Liver (tissue), 9 donors: ENCODE results near the gene NFKB1. TPM values are rescaled to one million over a fixed set of nuclear protein-coding genes. Genes with fewer than 3 reads are reported as not detected.

Source experiments
- DNase-seq: peaks from one replicate; pipeline ENCODE4 v3.0.0-alpha.2; 2017; ENCODE audit warnings: low spot score
- H3K27ac ChIP-seq, 2 donors: one replicate each; pipeline ENCODE4 v1.7.0; 2013; ENCODE audit warnings: inconsistent platforms in 2 of 2, low read length in 2 of 2, control low read depth in 1 of 2, low read depth in 1 of 2, mild to moderate bottlenecking in 1 of 2
- H3K27me3 ChIP-seq, 4 donors: one replicate each; pipeline versions ENCODE4 v1.6.1 to v1.7.0; 2013; ENCODE audit warnings: low read length in 3 of 4, inconsistent platforms in 1 of 4, mild to moderate bottlenecking in 1 of 4, moderate library complexity in 1 of 4; ENCODE audit not compliant: control insufficient read depth in 4 of 4, insufficient read depth in 4 of 4
- H3K36me3 ChIP-seq, 4 donors: one replicate each; pipeline versions ENCODE4 v1.6.1 to v1.7.0; 2013; ENCODE audit warnings: low read length in 3 of 4, mild to moderate bottlenecking in 3 of 4, low read depth in 1 of 4, moderate library complexity in 1 of 4; ENCODE audit not compliant: control insufficient read depth in 4 of 4, insufficient read depth in 3 of 4
- H3K4me1 ChIP-seq, 4 donors: one replicate each; pipeline versions ENCODE4 v1.6.1 to v1.7.0; 2013; ENCODE audit warnings: low read length in 3 of 4, mild to moderate bottlenecking in 3 of 4, moderate library complexity in 1 of 4; ENCODE audit not compliant: control insufficient read depth in 4 of 4, insufficient read depth in 4 of 4
- H3K4me3 ChIP-seq, 3 donors: one replicate each; pipeline versions ENCODE4 v1.6.1 to v1.7.0; 2013; ENCODE audit warnings: low read length in 3 of 3, control low read depth in 1 of 3, low read depth in 1 of 3, mild to moderate bottlenecking in 1 of 3
- H3K9ac ChIP-seq, 2 donors: one replicate each; pipeline ENCODE4 v1.7.0; 2013; ENCODE audit warnings: low read length in 2 of 2, mild to moderate bottlenecking in 2 of 2, moderate library complexity in 2 of 2, control low read depth in 1 of 2, low read depth in 1 of 2
- H3K9me3 ChIP-seq, 4 donors: one replicate each; pipeline versions ENCODE4 v1.6.1 to v1.7.0; 2013; ENCODE audit warnings: low read length in 3 of 4; ENCODE audit not compliant: control insufficient read depth in 4 of 4
- CTCF ChIP-seq: fragments of 150-350 bp; IDR thresholded peaks from 2 replicates; pipeline ENCODE4 v1.5.1; 2017; ENCODE audit warnings: improper control_type of control experiment, low read depth, low read length; ENCODE audit not compliant: missing input control
- EGR1 ChIP-seq, 2 donors: IDR thresholded peaks; 2 replicates each; pipeline ENCODE4 v1.6.1; 2016 to 2018; ENCODE audit warnings: antibody characterized with exemption in 2 of 2, low read depth in 2 of 2
- FOXA1 ChIP-seq: IDR thresholded peaks from 2 replicates; pipeline ENCODE4 v1.6.1; 2016; ENCODE audit warnings: antibody characterized with exemption
- FOXA2 ChIP-seq: IDR thresholded peaks from 2 replicates; pipeline ENCODE4 v1.6.1; 2016; ENCODE audit warnings: antibody characterized with exemption
- GABPA ChIP-seq, 2 donors: IDR thresholded peaks in 1 of 2; conservative IDR thresholded peaks in 1 of 2; 2 replicates each; pipeline ENCODE4 v1.6.1; 2016; ENCODE audit warnings: antibody characterized with exemption in 2 of 2, mild to moderate bottlenecking in 1 of 2, moderate library complexity in 1 of 2
- HNF4A ChIP-seq, 2 donors: conservative IDR thresholded peaks; 2 replicates each; pipeline ENCODE4 v1.6.1; 2016; ENCODE audit warnings: antibody characterized with exemption in 2 of 2, mild to moderate bottlenecking in 2 of 2
- HNF4G ChIP-seq: IDR thresholded peaks from 2 replicates; pipeline ENCODE4 v1.6.1; 2016; ENCODE audit warnings: antibody characterized with exemption
- JUND ChIP-seq, 2 donors: IDR thresholded peaks; 2 replicates each; pipeline ENCODE4 v1.6.1; 2016; ENCODE audit warnings: antibody characterized with exemption in 2 of 2
- NR2F2 ChIP-seq: IDR thresholded peaks from 2 replicates; pipeline ENCODE4 v1.6.1; 2016; ENCODE audit warnings: antibody characterized with exemption
- RAD21 ChIP-seq, 2 donors: IDR thresholded peaks; 2 replicates each; pipeline ENCODE4 v1.6.1; 2016; ENCODE audit warnings: antibody characterized with exemption in 2 of 2, mild to moderate bottlenecking in 2 of 2
- RXRA ChIP-seq, 2 donors: IDR thresholded peaks; 2 replicates each; pipeline ENCODE4 v1.6.1; 2017 to 2018; ENCODE audit warnings: antibody characterized with exemption in 2 of 2, mild to moderate bottlenecking in 1 of 2
- SP1 ChIP-seq: IDR thresholded peaks from 2 replicates; pipeline ENCODE4 v1.6.1; 2018; ENCODE audit warnings: antibody characterized with exemption, mild to moderate bottlenecking
- TAF1 ChIP-seq: conservative IDR thresholded peaks from 2 replicates; pipeline ENCODE4 v1.6.1; 2016; ENCODE audit warnings: antibody characterized with exemption, mild to moderate bottlenecking
- YY1 ChIP-seq: IDR thresholded peaks from 2 replicates; pipeline ENCODE4 v1.6.1; 2016; ENCODE audit warnings: antibody characterized with exemption, mild to moderate bottlenecking
- WGBS: extraction: QIAGEN DNeasy Blood & Tissue Kit; methylation state at CpG from one replicate; pipeline ENCODE4 v1.1.7; 2013; 5-methylcytosine and 5-hydroxymethylcytosine counted together
- polyA plus RNA-seq, 2 donors: library from polyadenylated mRNA; stranded (reverse) in 1 of 2; unstranded in 1 of 2; fragments of 200-250 nt in 1 of 2; fragments of >200 nt in 1 of 2; fragmentation: Nextera tagmentation in 1 of 2; extraction: Ambion mirVana in 1 of 2; gene quantifications; one replicate each; pipeline versions ENCODE4 v1.2.1 to v1.2.3, GENCODE V29; 2013 to 2015
- total RNA-seq, 2 donors: library from RNA; depleted of rRNA; stranded (reverse); fragments of >200 nt; gene quantifications; one replicate each; pipeline ENCODE4 v1.2.3, GENCODE V29; 2014
- TF ChIP-seq, protein P1 (sequence below): IDR thresholded peaks from 2 replicates; pipeline ENCODE4 v1.6.1; 2016; ENCODE audit warnings: antibody characterized with exemption
- TF ChIP-seq, protein P2 (sequence below): IDR thresholded peaks from 2 replicates; pipeline ENCODE4 v1.6.1; 2016; ENCODE audit warnings: antibody characterized with exemption
- TF ChIP-seq, protein P3 (sequence below): IDR thresholded peaks from 2 replicates; pipeline ENCODE4 v1.6.1; 2016; ENCODE audit warnings: antibody characterized with exemption, mild to moderate bottlenecking
- TF ChIP-seq, protein P4 (sequence below): IDR thresholded peaks from 2 replicates; pipeline ENCODE4 v1.6.1; 2016; ENCODE audit warnings: antibody characterized with exemption
- donor health status: healthy.
- donor health status: healthy.
- donor health status: healthy.
- donor health status: healthy.
- donor health status: healthy.

NFKB1 gene
- total and polyA plus RNA-seq, 4 donors, result 5.1 to 23.0 (median 13.4) TPM

- 88% methylated on average over 8 of the region's 8 CpGs for WGBS
- H3K36me3 ChIP-seq, result peaks cover 6 to 51% (median 29%) of the 10 kb centered on the region in 4 donors
These were observed 77.7 kb downstream of the NFKB1 start for GRCh38 chr4:102578819-102579218.

DNA sequence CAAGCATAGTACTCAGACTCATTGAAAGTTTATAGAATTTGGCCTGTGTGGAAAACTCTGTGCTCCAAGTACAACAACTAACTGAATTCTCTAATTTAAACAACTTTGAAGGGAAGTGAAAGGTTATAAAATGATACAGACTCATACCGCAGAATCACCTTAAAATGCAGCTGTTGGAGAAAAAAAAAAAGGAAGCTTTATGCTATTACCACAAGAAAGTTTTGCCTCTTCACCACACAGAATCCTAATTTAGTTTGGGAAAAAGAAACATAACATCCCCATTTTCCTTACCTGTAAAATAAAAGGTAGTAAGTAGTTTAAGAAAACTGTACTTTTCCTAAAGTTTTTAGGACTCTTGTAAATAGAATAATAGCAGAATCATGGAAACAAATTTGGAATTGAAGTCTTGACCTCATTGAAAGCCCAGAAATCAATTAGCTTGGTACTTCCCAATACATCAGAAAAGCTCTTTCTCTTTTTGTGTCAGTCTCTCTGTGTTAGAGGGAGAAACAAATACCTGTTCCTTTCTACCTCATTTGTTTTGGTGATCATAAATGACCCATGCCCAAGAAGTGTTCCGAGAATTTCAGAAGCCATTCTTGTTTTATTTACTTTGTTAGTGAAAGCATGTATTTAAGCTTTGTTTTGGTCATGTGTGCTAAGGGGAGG, 78.8 kb downstream of the NFKB1 start:
- TF ChIP-seq RAD21 (IDR thresholded peaks at IDR 0.05) (no peak), HNF4G (no peak), SP1 (no peak), CTCF (no peak), EGR1 (IDR thresholded peaks at IDR 0.05; ENCODE audit: low read depth in 2 of 2) (no peak), GABPA (IDR thresholded peaks at IDR 0.05 in 1 of 2, conservative IDR thresholded peaks at IDR 0.05 in 1 of 2) (no peak), JUND (IDR thresholded peaks at IDR 0.05) (no peak), TAF1 (no peak), FOXA2 (no peak), YY1 (no peak), NR2F2 (no peak), HNF4A (conservative IDR thresholded peaks at IDR 0.05) (no peak), RXRA (IDR thresholded peaks at IDR 0.05) (no peak), FOXA1 (no peak)
- TF ChIP-seq, protein P1, sequence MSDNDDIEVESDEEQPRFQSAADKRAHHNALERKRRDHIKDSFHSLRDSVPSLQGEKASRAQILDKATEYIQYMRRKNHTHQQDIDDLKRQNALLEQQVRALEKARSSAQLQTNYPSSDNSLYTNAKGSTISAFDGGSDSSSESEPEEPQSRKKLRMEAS, result no peak
- TF ChIP-seq, protein P2, sequence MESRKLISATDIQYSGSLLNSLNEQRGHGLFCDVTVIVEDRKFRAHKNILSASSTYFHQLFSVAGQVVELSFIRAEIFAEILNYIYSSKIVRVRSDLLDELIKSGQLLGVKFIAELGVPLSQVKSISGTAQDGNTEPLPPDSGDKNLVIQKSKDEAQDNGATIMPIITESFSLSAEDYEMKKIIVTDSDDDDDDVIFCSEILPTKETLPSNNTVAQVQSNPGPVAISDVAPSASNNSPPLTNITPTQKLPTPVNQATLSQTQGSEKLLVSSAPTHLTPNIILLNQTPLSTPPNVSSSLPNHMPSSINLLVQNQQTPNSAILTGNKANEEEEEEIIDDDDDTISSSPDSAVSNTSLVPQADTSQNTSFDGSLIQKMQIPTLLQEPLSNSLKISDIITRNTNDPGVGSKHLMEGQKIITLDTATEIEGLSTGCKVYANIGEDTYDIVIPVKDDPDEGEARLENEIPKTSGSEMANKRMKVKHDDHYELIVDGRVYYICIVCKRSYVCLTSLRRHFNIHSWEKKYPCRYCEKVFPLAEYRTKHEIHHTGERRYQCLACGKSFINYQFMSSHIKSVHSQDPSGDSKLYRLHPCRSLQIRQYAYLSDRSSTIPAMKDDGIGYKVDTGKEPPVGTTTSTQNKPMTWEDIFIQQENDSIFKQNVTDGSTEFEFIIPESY, result no peak
- TF ChIP-seq, protein P3, sequence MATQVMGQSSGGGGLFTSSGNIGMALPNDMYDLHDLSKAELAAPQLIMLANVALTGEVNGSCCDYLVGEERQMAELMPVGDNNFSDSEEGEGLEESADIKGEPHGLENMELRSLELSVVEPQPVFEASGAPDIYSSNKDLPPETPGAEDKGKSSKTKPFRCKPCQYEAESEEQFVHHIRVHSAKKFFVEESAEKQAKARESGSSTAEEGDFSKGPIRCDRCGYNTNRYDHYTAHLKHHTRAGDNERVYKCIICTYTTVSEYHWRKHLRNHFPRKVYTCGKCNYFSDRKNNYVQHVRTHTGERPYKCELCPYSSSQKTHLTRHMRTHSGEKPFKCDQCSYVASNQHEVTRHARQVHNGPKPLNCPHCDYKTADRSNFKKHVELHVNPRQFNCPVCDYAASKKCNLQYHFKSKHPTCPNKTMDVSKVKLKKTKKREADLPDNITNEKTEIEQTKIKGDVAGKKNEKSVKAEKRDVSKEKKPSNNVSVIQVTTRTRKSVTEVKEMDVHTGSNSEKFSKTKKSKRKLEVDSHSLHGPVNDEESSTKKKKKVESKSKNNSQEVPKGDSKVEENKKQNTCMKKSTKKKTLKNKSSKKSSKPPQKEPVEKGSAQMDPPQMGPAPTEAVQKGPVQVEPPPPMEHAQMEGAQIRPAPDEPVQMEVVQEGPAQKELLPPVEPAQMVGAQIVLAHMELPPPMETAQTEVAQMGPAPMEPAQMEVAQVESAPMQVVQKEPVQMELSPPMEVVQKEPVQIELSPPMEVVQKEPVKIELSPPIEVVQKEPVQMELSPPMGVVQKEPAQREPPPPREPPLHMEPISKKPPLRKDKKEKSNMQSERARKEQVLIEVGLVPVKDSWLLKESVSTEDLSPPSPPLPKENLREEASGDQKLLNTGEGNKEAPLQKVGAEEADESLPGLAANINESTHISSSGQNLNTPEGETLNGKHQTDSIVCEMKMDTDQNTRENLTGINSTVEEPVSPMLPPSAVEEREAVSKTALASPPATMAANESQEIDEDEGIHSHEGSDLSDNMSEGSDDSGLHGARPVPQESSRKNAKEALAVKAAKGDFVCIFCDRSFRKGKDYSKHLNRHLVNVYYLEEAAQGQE, result no peak
- TF ChIP-seq, protein P4, sequence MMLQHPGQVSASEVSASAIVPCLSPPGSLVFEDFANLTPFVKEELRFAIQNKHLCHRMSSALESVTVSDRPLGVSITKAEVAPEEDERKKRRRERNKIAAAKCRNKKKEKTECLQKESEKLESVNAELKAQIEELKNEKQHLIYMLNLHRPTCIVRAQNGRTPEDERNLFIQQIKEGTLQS, result no peak
- no peak overlapping the region for H3K9ac ChIP-seq

More at GRCh38 chr4:102578819-102579218, 77.7 kb downstream of the NFKB1 start:
- H3K27me3 ChIP-seq, result no peaks in the 10 kb centered on the region
- no peak for DNase-seq
- no peak overlapping the region for H3K27ac ChIP-seq
- TF ChIP-seq RAD21 (IDR thresholded peaks at IDR 0.05) (peak; percentile 7 to 20), RXRA (IDR thresholded peaks at IDR 0.05) (no peak)
- peaks cover 0 to 5% (median 0%) of the 10 kb centered on the region in 4 donors for H3K4me1 ChIP-seq
- H3K9ac ChIP-seq, result no peak overlapping the region
- no peak overlapping the region for H3K4me3 ChIP-seq
- H3K9me3 ChIP-seq, result no peaks in the 10 kb centered on the region

More for the DNA sequence above, 78.8 kb downstream of the NFKB1 start:
- no peak for DNase-seq
- Histone ChIP-seq H3K27me3 (no peaks in the 10 kb centered on the region), H3K9me3 (no peaks in the 10 kb centered on the region), H3K4me1 (peaks cover 0 to 5% (median 0%) of the 10 kb centered on the region in 4 donors), H3K36me3 (peaks cover 6 to 56% (median 33%) of the 10 kb centered on the region in 4 donors), H3K4me3 (no peak overlapping the region), H3K27ac (no peak overlapping the region)
- 73% methylated on average over 2 of the region's 2 CpGs for WGBS
